ENCODE results near the gene TDRD6. TPM values are rescaled to one million over a fixed set of nuclear protein-coding genes. Genes with fewer than 3 reads are reported as not detected.

TDRD6 gene
- total RNA-seq, 4 donors from 2014 or later: under 0.01 to 1.5 (median 0.75) TPM

DNA sequence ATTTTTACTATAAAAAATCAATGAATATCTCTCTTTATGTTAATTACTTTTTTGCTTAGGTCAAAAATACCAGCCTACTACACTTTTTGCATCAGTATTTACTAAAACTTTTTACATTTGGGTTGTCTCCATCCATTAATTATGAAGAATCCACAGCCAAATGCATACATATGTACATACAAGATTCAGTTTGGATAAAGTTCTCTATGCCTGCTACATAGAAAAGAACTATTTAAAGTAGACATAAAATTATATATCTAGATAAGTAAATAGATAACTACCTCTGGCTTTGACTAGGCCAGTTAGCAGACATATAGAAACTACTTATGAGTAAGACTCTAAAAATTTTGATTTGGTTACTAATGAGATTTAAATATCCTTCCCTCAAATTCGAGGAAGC lies 12.3 kb downstream of the TDRD6 start:
- Histone ChIP-seq H3K27ac (no peak overlapping the region), H3K9me3 (no peaks in the 10 kb centered on the region), H3K27me3 (no peaks in the 10 kb centered on the region), H3K4me1 (no peaks in the 10 kb centered on the region), H3K4me3 (no peak overlapping the region), H3K36me3 (no peaks in the 10 kb centered on the region)
- intact Hi-C loops (cut with DNase I; ENCODE audit: low total_unique reads): no loop called here
- TF ChIP-seq, protein P1, sequence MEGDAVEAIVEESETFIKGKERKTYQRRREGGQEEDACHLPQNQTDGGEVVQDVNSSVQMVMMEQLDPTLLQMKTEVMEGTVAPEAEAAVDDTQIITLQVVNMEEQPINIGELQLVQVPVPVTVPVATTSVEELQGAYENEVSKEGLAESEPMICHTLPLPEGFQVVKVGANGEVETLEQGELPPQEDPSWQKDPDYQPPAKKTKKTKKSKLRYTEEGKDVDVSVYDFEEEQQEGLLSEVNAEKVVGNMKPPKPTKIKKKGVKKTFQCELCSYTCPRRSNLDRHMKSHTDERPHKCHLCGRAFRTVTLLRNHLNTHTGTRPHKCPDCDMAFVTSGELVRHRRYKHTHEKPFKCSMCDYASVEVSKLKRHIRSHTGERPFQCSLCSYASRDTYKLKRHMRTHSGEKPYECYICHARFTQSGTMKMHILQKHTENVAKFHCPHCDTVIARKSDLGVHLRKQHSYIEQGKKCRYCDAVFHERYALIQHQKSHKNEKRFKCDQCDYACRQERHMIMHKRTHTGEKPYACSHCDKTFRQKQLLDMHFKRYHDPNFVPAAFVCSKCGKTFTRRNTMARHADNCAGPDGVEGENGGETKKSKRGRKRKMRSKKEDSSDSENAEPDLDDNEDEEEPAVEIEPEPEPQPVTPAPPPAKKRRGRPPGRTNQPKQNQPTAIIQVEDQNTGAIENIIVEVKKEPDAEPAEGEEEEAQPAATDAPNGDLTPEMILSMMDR (IDR thresholded peaks at IDR 0.05): no peak
- no peak for TF ChIP-seq POLR2A (IDR thresholded peaks at IDR 0.05)
- no peak for DNase-seq

DNA sequence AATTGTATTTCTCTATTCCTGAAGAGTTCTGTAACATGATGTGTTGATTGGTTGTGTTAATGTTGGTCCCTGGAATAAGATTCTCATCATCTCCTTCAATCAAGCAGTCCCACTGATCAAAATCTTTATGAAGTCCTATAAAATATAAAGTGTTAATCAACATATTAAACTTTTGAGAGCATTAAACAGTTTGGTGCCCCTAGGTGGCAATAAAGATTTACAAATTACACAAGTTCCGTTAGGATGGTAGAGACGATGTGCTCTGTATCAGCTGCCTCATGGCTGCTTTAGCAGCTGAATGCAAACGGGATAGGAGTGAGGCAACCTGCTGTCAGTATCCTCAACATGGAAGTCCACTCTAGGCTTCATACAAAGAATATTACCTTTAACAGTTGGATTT lies 16.9 kb downstream of the TDRD6 start:
- Histone ChIP-seq H3K4me3 (no peak overlapping the region), H3K9me3 (no peaks in the 10 kb centered on the region), H3K27ac (no peak overlapping the region), H3K4me1 (no peaks in the 10 kb centered on the region), H3K27me3 (no peaks in the 10 kb centered on the region), H3K36me3 (no peaks in the 10 kb centered on the region)
- intact Hi-C loops (cut with DNase I; ENCODE audit: low total_unique reads): no loop called here
- no peak for DNase-seq
- TF ChIP-seq POLR2A (IDR thresholded peaks at IDR 0.05): no peak
- TF ChIP-seq, protein P1 (IDR thresholded peaks at IDR 0.05): no peak

GRCh38 chr6:46706464-46706863 lies 18.8 kb downstream of the TDRD6 start:
- Histone ChIP-seq H3K9me3 (no peaks in the 10 kb centered on the region), H3K4me3 (no peak overlapping the region), H3K27ac (no peak overlapping the region)

GRCh38 chr6:46711491-46711890 lies 23.8 kb downstream of the TDRD6 start:
- no peaks in the 10 kb centered on the region for H3K9me3 ChIP-seq
- intact Hi-C loops (cut with DNase I; ENCODE audit: low total_unique reads): no loop called here
- no peak overlapping the region for H3K4me3 ChIP-seq
- no peak overlapping the region for H3K27ac ChIP-seq
- H3K4me1 ChIP-seq: no peaks in the 10 kb centered on the region
- DNase-seq: no peak
- H3K36me3 ChIP-seq: no peaks in the 10 kb centered on the region
- no peaks in the 10 kb centered on the region for H3K27me3 ChIP-seq
- TF ChIP-seq POLR2A (IDR thresholded peaks at IDR 0.05): no peak

More at GRCh38 chr6:46706464-46706863, 18.8 kb downstream of the TDRD6 start:
- Histone ChIP-seq H3K27me3 (no peaks in the 10 kb centered on the region), H3K4me1 (no peaks in the 10 kb centered on the region), H3K36me3 (no peaks in the 10 kb centered on the region)
- no peak for DNase-seq
- intact Hi-C loops (cut with DNase I; ENCODE audit: low total_unique reads): no loop called here
- TF ChIP-seq POLR2A (IDR thresholded peaks at IDR 0.05): no peak
- TF ChIP-seq, protein P1 (IDR thresholded peaks at IDR 0.05): no peak

DNA sequence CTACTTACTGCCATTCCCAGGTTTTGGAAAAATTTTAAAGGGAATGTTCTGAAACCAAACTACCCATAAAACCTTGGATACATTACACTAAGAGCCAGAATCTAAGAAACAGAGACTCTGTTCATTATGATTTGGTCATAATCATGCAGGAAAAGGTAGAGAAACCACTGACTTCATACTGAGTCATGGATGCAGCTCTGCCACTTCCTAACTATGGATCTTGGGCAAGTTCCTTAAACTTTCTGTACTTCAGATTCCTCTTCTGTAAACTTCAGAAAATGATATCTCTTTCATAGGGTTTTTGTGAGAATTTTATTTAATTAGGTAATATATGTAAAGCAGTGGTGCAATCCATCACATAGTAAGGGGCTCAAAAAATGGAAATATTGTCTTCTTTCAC lies 27.5 kb downstream of the TDRD6 start:
- no peak overlapping the region for H3K4me3 ChIP-seq
- no peaks in the 10 kb centered on the region for H3K4me1 ChIP-seq
- intact Hi-C loops (cut with DNase I; ENCODE audit: low total_unique reads): no loop called here
- H3K9me3 ChIP-seq: no peaks in the 10 kb centered on the region
- no peak for DNase-seq
- no peak overlapping the region for H3K27ac ChIP-seq
- H3K27me3 ChIP-seq: no peaks in the 10 kb centered on the region
- no peaks in the 10 kb centered on the region for H3K36me3 ChIP-seq
- TF ChIP-seq POLR2A (IDR thresholded peaks at IDR 0.05): no peak
- TF ChIP-seq, protein P1 (IDR thresholded peaks at IDR 0.05): no peak

- TF ChIP-seq POLR2A (IDR thresholded peaks at IDR 0.05): no peak
- TF ChIP-seq, protein P1 (IDR thresholded peaks at IDR 0.05): no peak
- intact Hi-C loops (cut with DNase I; ENCODE audit: low total_unique reads): no loop called here
Measured at GRCh38 chr6:46719099-46719498, 31.4 kb downstream of the TDRD6 start.

More at GRCh38 chr6:46719099-46719498, 31.4 kb downstream of the TDRD6 start:
- Histone ChIP-seq H3K27ac (no peak overlapping the region), H3K27me3 (no peaks in the 10 kb centered on the region), H3K9me3 (no peaks in the 10 kb centered on the region), H3K4me3 (no peak overlapping the region), H3K36me3 (no peaks in the 10 kb centered on the region), H3K4me1 (no peaks in the 10 kb centered on the region)
- no peak for DNase-seq

Measured in uterus (tissue), 4 donors.